IPS DF 4.7 (cell line): ENCODE data around the gene ZNF469.

ENCODE experiments used
- DNase-seq: peaks from one replicate; pipeline ENCODE4 v3.0.0-alpha.2; 2013; ENCODE audit warnings: low spot score; ENCODE audit errors: extremely low read depth

The ZNF469 gene

GRCh38 chr16:88424587-88425235 is 42.0 kb downstream of the ZNF469 start:
- DNase-seq: no peak

- DNase-seq: no peak
Observed at GRCh38 chr16:88426018-88426417, 43.3 kb downstream of the ZNF469 start.

GRCh38 chr16:88427376-88427775 is 44.6 kb downstream of the ZNF469 start:
- no peak for DNase-seq

GRCh38 chr16:88428156-88428555 is 45.4 kb downstream of the ZNF469 start:
- DNase-seq: no peak

- DNase-seq: no peak
Observed at GRCh38 chr16:88428616-88429386, 46.0 kb downstream of the ZNF469 start.

- DNase-seq: no peak
Observed at GRCh38 chr16:88429387-88430184, 46.8 kb downstream of the ZNF469 start.

- no peak for DNase-seq
Observed at GRCh38 chr16:88430185-88430523, 47.4 kb downstream of the ZNF469 start.

- DNase-seq: no peak
Observed at GRCh38 chr16:88430524-88431446, 48.0 kb downstream of the ZNF469 start.

GRCh38 chr16:88431651-88432050 is 48.9 kb downstream of the ZNF469 start:
- DNase-seq: no peak

- DNase-seq: no peak
Observed at GRCh38 chr16:88432174-88432573, 49.4 kb downstream of the ZNF469 start.
